ENCODE results near the gene BLZF1. TPM values are rescaled to one million over a fixed set of nuclear protein-coding genes. Genes with fewer than 3 reads are reported as not detected.
A peak's percentile ranks its signal among the peaks of the same experiment; 100 is the strongest.

The BLZF1 gene, protein sequence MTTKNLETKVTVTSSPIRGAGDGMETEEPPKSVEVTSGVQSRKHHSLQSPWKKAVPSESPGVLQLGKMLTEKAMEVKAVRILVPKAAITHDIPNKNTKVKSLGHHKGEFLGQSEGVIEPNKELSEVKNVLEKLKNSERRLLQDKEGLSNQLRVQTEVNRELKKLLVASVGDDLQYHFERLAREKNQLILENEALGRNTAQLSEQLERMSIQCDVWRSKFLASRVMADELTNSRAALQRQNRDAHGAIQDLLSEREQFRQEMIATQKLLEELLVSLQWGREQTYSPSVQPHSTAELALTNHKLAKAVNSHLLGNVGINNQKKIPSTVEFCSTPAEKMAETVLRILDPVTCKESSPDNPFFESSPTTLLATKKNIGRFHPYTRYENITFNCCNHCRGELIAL
- total RNA-seq = 10 to 100 TPM in 4 of 5 donors, 1 to 10 TPM in 1; 8.2 to 35.8 (median 10.7) TPM
- 10 to 100 TPM in 1 of 3 donors, 1 to 10 TPM in 2; 9.1 to 11.6 (median 9.3) TPM for polyA plus RNA-seq
- long read RNA-seq, donor 1, partial matches to known transcripts = 0 of 4 reads
- long read RNA-seq, donor 1, other reads (novel, unspliced or antisense) = 0 of 4 reads
- long read RNA-seq, donor 2, partial matches to known transcripts = 0 of 4 reads
- long read RNA-seq, donor 2, other reads (novel, unspliced or antisense) = 0 of 4 reads
- long read RNA-seq, donor 3, partial matches to known transcripts = 9 of 13 reads
- long read RNA-seq, donor 3, other reads (novel, unspliced or antisense) = 0 of 13 reads
- long read RNA-seq, donor 4 = 0 reads
- long read RNA-seq, donor 5, transcript BLZF1-203 (7 exons, 2,749 nt) = major isoform, 7 of 8 reads
- long read RNA-seq, donor 5, partial matches to known transcripts = 0 of 8 reads
- long read RNA-seq, donor 5, other reads (novel, unspliced or antisense) = 0 of 8 reads
- long read RNA-seq, donor 6 = 0 reads
- long read RNA-seq, donor 7, partial matches to known transcripts = 0 of 5 reads
- long read RNA-seq, donor 7, other reads (novel, unspliced or antisense) = 0 of 5 reads
- long read RNA-seq, donor 8, partial matches to known transcripts = 0 of 2 reads
- long read RNA-seq, donor 8, other reads (novel, unspliced or antisense) = 0 of 2 reads
- long read RNA-seq, donor 9, partial matches to known transcripts = 0 of 4 reads
- long read RNA-seq, donor 9, other reads (novel, unspliced or antisense) = 0 of 4 reads
- long read RNA-seq, donor 10, partial matches to known transcripts = 0 of 2 reads
- long read RNA-seq, donor 10, other reads (novel, unspliced or antisense) = 0 of 2 reads

DNA sequence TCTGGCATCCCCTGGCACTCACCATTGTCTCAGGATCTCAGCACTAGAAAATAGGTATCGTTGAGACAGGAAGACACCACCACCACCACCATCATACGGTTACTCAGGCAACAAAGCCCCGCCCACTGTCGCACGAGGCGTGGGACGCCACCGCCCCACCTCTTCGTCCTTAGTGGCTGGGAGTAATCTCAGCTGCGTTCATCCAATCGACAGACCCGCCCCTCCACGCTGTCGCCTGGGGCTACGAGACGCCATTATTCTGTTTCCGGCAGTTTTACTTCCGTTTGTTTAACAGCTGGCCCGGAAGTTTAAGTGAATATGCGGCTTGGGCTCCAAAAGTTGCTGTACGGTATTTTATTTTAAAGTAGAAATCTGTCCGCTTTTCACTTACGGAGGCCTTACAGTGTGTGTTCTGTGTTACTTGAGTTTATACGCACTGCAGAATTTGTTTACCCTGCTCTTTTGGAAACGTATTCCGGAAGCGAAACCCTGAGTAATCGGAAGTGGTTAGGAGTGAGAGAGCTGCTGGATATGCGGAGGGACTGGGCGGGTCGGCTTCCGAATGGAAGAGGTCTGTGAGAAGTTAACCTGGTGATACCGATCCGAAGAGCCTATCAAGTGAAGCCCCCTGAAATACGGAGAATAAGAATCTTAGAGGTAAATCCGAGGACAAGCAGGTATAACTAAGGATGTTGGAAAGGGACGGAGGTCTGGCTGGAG is at the start of gene BLZF1, which contains the start of gene NME7:
BLZF1 (plus strand) TSS at position 510 of the 720 bp plus-strand sequence. CDS start 1,328 bp downstream, outside the sequence.
NME7 (minus strand) TSS at position 112 of the 720 bp plus-strand sequence; CDS start at position 25, 87 bp downstream.
- H3K4me3 ChIP-seq = peak within 1 kb of the TSS; percentile 51 to 85 (median 64)
- DNase-seq = peak; percentile 96 to 99
- H3K9me3 ChIP-seq = no peaks in the 10 kb centered on the region
- peak within 1 kb of the TSS; percentile 50 to 89 (median 86) for H3K27ac ChIP-seq
- WGBS, 5 donors = 0 to 1% (median 0%) methylated on average over 37 of the region's 37 CpGs
- TF ChIP-seq, protein P1, sequence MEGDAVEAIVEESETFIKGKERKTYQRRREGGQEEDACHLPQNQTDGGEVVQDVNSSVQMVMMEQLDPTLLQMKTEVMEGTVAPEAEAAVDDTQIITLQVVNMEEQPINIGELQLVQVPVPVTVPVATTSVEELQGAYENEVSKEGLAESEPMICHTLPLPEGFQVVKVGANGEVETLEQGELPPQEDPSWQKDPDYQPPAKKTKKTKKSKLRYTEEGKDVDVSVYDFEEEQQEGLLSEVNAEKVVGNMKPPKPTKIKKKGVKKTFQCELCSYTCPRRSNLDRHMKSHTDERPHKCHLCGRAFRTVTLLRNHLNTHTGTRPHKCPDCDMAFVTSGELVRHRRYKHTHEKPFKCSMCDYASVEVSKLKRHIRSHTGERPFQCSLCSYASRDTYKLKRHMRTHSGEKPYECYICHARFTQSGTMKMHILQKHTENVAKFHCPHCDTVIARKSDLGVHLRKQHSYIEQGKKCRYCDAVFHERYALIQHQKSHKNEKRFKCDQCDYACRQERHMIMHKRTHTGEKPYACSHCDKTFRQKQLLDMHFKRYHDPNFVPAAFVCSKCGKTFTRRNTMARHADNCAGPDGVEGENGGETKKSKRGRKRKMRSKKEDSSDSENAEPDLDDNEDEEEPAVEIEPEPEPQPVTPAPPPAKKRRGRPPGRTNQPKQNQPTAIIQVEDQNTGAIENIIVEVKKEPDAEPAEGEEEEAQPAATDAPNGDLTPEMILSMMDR (IDR thresholded peaks at IDR 0.05) = no peak
- no peak for TF ChIP-seq POLR2A (IDR thresholded peaks at IDR 0.05)
- peak; percentile 23 to 73 (median 54) for TF ChIP-seq POLR2AphosphoS5 (IDR thresholded peaks at IDR 0.05)
- peaks cover 4 to 32% (median 18%) of the 10 kb centered on the region in 4 donors for H3K36me3 ChIP-seq
- no peaks in the 10 kb centered on the region for H3K27me3 ChIP-seq
- intact Hi-C loops (cut with DNase I; ENCODE audit: low total_unique reads) = no loop called here
- H3K4me1 ChIP-seq = peaks cover 14 to 45% (median 29%) of the 10 kb centered on the region in 4 donors

DNA sequence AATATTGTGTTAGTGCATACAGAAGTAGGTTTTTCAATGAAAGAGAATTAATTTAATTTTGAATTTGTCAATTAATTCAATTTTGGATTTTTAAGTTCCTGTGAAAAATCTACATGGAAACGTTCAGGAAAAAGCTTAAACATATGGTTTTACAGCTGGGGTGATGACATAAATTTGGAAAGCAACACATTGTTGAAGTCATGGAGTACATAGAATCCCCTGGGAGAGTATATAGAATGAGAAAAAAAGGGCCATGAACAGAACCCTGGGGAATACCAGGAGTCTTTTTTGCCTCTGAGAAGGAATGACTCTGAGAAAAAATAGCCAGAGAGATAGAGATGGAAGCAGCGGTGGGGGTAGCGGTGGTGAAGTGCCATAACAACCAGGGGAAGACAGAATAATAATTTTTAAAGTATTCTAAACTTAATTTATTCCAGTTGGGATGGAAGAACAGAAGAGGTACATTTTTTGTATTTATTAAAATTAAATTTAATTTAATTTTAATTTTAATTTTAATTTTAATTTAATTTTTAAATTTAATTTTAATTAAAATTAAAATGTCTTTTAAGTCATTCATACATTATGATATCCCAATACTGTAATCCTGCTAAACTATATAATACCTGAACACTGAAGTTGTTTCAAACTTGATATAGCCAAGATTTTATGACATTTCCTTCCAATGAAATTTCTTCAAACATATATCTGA is 49.3 kb upstream of the BLZF1 start:
- DNase-seq = no peak
- Histone ChIP-seq H3K4me3 (no peak overlapping the region), H3K4me1 (no peaks in the 10 kb centered on the region), H3K36me3 (no peaks in the 10 kb centered on the region), H3K27ac (no peak overlapping the region), H3K27me3 (no peaks in the 10 kb centered on the region), H3K9me3 (no peaks in the 10 kb centered on the region)
- WGBS, 5 donors = 93 to 98% (median 96%) methylated on average over 3 of the region's 3 CpGs
- TF ChIP-seq POLR2AphosphoS5 (IDR thresholded peaks at IDR 0.05) = no peak
- intact Hi-C loops (cut with DNase I; ENCODE audit: low total_unique reads) = no loop called here

DNA sequence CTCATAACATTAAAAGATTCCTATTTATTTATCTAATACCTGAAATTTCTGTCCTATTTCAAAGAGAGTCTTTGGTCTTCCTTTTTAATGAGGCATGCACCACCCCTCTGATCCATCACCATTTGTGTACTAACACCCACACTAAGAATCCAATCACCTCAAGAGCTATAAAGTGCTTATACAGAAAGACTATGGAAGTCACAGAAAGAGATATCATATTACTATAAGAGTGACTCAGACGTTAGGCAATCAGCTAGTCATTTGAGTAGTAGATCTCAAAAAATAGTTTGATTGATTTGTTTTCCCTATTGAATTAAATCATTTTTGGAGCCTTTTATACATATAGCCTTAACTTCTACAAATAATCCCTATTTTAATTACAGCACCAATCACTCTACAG is 46.5 kb upstream of the BLZF1 start:
- H3K9me3 ChIP-seq = no peaks in the 10 kb centered on the region
- TF ChIP-seq, protein P1 (IDR thresholded peaks at IDR 0.05) = no peak
- TF ChIP-seq POLR2AphosphoS5 (IDR thresholded peaks at IDR 0.05) (no peak), EP300 (IDR thresholded peaks at IDR 0.05) (no peak), POLR2A (IDR thresholded peaks at IDR 0.05) (no peak)
- H3K36me3 ChIP-seq = no peaks in the 10 kb centered on the region
- peaks cover 0 to 2% (median 0%) of the 10 kb centered on the region in 4 donors for H3K4me1 ChIP-seq
- intact Hi-C loops (cut with DNase I; ENCODE audit: low total_unique reads) = no loop called here
- 78 to 88% (median 86%) methylated on average over 1 of the region's 1 CpG for WGBS, 5 donors
- H3K27me3 ChIP-seq = no peaks in the 10 kb centered on the region
- no peak for DNase-seq
- no peak overlapping the region for H3K4me3 ChIP-seq
- H3K27ac ChIP-seq = no peak overlapping the region

DNA sequence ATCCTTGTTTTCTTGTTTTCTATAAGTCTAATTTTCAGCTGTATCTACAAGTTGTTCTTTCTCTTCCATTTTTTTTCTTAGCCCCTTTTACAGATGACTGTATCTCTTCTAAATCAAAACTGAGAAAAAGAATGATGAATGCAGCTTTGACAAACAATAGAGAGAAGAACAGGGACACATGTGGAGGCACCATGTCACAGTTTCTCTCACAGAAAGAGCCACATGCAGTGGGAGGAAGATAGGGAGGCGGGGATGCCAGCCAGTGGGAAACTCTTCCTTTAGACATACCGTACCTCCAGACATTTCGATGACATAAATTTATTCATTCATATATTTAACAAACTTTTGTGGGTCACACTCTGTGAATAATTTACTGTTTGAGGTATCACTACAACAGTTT is 45.9 kb upstream of the BLZF1 start:
- DNase-seq = no peak
- Histone ChIP-seq H3K27me3 (no peaks in the 10 kb centered on the region), H3K36me3 (no peaks in the 10 kb centered on the region), H3K27ac (no peak overlapping the region), H3K9me3 (no peaks in the 10 kb centered on the region), H3K4me3 (no peak overlapping the region), H3K4me1 (peaks cover 0 to 7% (median 0%) of the 10 kb centered on the region in 4 donors)
- 95 to 98% (median 97%) methylated on average over 3 of the region's 3 CpGs for WGBS, 5 donors
- intact Hi-C loops (cut with DNase I; ENCODE audit: low total_unique reads) = no loop called here
- no peak for TF ChIP-seq POLR2AphosphoS5 (IDR thresholded peaks at IDR 0.05)
- TF ChIP-seq EP300 (IDR thresholded peaks at IDR 0.05) = no peak
- TF ChIP-seq, protein P1 (IDR thresholded peaks at IDR 0.05) = no peak
- TF ChIP-seq POLR2A (IDR thresholded peaks at IDR 0.05) = no peak
